ENCODE data around the gene PRDX6. TPM values are rescaled to one million over a fixed set of nuclear protein-coding genes. Genes with fewer than 3 reads are reported as not detected.
"Not testable (repeated sequence)": the region's sequence is repeated elsewhere in the genome, so short reads cannot be mapped to it uniquely, and the experiment has no call there.

The PRDX6 gene
- total RNA-seq, 1 donor from 2014 or later: 387 TPM

DNA sequence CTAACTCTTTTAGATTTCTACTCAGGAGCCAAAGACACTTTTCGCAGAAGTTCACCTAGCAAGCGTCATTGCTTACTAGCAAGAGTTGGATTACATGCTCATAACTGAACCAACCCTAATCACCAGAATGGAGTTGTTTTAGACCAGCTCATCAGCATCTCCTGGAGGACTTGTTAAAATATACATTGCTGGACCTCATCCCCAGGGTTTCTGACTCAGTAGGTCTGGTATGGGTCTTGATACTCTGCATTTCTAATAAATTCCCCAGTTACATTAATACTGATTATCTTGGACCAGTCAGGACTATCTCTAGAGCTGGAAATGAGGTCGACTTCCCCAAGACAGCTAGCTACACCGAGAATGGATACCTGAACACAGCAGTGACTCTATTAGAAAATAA lies 9.7 kb upstream of the PRDX6 start:
- DNase-seq (ENCODE audit: low read depth): no peak

DNA sequence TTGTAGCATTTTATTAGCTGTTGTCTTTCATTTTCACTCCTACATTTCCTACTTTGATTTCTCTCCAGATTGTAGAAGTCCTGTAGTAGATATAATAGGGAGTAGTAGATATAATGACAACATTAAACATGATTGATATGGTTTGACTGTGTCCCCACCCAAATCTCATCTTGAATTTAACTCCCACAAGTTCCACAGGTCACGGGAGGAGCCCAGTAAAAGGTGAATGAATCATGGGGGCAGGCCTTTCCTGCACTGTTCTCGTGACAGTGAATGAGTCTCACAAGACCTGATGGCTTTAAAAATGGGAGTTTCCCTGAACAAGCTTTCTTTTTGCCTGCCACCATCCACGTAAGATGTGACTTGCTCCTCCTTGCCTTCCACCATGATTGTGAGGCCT lies 7.5 kb upstream of the PRDX6 start:
- DNase-seq (ENCODE audit: low read depth): no peak

DNA sequence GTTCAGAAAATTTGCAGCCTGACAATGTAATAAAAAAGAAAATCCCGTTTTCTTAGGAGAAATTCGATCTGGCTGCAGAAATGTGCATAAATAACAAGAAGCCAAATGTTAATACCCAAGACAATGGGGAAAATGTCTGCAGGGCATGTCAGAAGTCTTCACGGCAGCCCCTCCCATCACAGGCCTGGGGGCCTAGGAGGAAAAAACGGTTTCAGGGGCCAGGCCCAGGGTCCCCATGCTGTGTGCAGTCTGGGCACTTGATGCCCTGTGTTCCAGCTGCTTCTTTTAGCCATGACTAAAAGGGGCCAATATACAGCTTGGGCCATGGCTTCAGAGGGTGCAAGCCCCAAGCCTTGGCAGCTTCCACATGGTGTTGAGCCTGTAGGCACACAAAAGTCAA lies 6.5 kb upstream of the PRDX6 start:
- no peak for DNase-seq (ENCODE audit: low read depth)

DNA sequence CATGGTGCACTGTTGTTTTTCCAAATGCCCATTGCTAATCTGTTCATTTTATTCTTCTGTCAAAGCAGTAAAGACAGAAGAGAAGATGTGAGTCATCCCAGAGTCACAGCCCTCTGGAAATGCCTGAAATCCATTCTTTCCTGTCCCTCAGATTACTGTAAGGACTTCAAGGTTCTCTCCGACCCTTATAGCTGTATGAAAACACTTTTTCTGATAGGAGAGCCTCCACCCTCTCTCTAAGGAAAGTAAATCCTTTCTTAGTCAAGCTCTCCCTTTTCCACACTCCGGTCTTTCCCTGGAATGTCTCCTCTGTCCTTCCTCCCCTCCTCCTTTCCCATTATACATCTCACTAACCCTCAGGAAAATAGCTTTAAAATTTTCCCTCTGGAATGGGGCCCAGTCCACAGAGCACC lies 3.5 kb upstream of the PRDX6 start:
- DNase-seq (ENCODE audit: low read depth): peak; percentile 79

DNA sequence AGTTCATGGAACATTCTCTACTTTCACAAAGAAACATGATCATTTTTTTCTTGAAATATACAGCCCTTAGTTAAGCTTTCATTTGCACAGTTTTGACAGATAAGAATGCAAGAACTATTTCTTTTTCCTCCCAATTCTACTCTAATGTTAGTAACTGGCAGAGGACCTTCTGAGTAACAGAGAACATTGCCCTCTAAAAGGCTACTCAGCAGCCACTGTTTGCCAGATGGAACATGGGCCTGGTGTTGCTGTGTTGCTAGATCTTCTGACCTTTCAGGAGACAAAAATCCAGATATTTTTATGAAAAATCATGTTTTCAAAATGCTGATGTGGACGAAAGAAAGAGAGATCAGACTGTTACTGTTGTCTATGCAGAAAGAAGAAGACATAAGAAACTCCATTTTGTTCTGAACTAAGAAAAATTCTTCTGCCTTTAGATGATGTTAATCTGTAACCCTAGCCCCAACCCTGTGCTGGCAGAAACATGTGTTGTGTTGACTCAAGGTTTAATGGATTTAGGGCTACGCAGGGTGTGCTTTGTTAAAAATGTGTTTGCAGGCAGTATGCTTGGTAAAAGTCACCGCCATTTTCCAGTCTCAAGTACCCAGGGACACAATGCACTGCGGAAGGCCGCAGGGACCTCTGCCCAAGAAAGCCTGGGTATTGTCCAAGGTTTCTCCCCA lies 2.9 kb upstream of the PRDX6 start:
- DNase-seq (ENCODE audit: low read depth): peak; percentile 49

DNA sequence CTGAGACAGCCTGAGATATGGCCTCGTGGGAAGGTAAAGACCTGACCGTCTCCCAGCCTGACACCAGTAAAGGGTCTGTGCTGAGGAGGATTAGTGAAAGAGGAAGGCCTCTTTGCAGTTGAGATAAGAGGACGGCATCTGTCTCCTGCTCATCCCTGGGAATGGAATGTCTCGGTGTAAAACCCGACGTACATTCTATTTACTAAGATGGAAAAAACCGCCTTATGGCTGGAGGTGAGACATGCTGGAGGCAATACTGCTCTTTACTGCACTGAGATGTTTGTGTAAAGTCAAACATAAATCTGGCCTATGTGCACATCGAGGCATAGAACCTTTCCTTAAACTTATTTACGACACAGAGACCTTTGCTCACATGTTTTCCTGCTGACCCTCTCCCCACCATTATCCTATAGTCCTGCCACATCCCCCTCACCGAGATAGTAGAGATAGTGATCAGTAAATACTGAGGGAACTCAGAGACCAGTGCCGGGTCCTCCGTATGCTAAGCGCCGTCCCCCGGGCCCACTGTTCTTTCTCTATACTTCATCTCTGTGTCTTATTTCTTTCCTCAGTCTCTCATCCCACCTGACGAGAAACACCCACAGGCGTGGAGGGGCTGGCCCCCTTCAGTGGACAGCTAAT lies 2.2 kb upstream of the PRDX6 start:
- not testable (repeated sequence) for DNase-seq (ENCODE audit: low read depth)

DNA sequence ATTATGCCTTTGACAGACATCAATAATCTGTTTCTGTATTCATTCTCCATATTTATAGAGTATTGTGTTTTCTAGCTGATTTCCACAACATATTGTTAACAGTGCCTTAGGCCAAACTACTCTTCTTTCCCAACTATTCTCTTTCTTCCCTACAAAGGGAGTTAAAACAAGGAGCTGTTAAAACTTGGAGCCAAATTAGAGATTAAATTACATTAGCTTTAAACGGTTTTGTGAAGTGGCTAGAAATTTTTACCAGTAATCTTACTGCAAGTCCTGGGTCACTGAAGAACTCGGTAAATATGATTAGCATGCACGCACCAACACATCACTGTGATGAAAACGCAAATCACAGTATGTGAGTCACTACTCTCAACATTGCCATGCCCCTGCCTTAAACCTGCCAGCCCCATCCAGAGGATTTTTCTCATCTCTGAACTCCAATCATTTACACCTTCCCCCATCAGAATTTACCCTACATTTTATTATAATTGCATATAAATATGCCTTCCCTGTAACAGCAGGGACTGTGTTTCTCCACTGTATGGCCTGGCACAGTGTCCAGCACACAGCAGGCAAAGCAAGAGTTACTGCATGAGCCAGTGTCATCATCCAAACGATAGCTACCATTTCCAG lies 1.5 kb upstream of the PRDX6 start:
- DNase-seq (ENCODE audit: low read depth): no peak

DNA sequence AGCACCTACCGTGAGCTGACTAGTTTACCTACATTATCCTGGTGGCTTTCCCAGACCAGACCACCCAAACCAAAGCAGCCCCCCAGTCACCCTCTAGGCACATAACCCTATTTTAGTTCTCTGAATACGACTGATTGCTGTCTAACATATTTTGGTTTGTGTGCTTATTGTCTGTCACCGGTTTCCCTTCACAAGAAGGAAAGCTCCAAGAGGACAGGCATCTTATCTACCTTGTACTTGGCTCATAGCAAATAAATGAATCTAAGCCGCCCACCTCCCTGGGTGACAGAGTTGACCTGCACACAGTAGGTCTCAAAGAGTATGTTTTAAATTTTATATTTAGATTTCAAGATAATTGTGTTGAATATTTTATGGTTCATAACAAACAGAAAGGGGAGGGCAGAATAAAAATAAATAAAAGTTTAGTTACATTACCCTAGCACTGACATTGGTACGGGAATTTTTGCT lies 904 bp upstream of the PRDX6 start:
- DNase-seq (ENCODE audit: low read depth): no peak

DNA sequence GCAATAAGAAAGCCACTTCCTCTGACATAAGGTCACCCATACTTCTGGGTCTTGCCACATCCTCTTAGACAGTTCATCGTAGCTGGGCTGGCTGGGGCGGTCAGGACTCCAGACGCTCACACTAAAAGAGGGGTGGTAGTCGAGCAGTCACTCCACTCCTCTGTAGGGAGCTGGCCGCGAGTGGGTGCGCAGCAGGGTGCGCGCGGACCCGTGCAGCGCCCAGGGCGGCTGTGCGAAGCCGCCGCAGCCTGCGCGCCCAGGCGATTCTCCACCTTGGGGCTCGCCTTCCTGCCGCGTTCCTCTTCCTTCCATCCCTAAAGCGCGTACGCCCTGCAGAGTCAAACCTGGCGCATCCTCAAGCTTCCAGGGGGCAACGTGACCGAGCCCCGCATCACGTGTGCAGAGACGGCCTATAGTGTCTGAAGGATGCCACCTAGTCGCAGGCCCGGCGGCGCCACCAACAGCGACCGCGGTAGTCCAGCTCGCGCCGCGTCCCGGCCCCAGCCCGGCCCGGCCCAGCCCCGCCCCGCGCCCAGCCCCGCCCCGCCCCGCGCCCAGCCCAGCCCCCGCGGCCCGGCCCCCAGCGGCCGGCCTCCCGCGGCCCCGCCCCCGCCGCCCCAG lies 360 bp upstream of the PRDX6 start:
- DNase-seq (ENCODE audit: low read depth): peak; percentile 59

DNA sequence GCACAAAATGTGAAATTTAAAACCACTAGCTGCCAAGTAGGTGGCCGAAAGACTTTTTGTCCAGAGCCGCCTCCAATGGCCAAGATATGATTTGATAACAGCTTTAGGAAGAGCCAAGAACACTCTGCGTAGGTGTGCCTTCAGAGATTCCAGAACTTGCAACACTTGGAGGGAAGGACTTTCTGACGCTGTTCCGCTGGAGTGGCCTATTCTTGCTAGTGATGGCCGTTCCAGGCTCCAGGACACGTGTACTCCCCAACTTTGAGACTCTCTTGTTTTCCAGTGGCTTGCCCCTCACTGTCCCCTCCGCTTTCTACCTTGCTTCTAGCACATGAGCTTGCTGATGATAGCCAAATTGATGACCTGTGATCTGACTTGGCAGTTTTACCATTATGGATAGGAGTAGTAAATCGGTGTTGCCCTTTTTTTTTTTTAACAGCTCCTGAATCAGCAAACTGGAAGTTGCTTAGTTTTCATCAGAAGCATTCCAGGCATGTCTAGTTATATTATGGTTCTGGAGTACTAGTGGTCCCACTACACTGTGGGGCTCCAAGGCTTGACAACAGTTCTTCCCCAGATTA lies 1.0 kb downstream of the PRDX6 start:
- DNase-seq (ENCODE audit: low read depth): peak; percentile 69

DNA sequence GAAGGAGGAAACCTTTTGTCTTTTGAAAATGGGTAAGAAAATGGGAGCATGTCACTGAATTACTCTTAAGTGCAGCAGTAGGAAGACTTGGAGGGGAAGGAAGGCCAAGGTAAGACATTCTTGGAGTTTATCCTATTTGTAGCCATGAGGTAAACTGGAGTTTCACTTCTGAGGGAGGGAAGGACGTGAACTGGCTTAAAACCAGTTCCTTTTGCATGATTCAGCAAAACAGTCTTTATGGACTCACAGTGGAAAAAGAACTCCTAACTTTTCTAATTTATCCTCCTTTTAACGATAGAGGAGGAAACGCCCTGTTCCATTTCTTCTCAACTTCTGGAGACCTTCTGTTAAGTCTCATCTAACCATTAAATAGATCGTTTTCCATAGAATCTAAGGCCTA lies 2.5 kb downstream of the PRDX6 start:
- peak; percentile 60 for DNase-seq (ENCODE audit: low read depth)

DNA sequence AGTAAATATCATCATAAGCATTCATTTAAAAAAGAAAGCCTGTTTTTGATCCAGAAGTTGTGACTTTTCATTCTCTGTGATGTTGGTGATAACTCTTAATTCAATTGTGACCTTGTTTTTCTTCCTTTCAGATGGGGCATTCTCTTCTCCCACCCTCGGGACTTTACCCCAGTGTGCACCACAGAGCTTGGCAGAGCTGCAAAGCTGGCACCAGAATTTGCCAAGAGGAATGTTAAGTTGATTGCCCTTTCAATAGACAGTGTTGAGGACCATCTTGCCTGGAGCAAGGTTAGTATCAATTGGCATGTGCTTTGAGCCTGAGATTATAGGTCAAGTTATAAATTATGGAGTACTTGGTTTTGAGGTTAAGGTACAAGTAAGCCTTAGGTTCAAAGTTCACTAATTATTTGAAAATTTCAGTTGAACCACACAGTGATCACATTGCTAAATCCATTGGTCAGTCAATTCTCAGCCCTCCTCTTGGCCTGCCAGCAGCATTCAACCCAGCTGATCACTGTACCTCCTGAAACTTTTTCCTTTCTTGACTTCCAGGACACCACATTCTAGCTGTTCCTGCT lies 4.1 kb downstream of the PRDX6 start:
- no peak for DNase-seq (ENCODE audit: low read depth)

DNA sequence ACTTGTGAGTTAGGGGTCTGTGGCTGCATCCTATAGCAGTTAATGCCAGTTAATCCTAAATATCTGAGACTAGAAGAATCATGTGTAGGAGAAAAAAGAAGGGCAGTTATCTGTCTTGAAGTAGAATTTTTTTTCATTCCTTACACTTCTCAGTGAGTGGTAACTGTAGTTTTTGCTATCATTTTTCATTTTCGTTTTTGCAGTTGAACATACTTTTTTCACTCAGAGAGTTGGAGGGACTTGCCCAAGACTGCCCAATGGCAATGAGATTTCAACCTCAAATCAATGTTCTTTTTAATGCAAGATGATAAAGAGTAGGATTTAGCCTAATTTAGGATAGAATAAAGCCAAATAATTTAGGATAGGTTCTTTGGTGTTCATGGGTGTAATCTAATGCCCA lies 5.5 kb downstream of the PRDX6 start:
- DNase-seq (ENCODE audit: low read depth): no peak

DNA sequence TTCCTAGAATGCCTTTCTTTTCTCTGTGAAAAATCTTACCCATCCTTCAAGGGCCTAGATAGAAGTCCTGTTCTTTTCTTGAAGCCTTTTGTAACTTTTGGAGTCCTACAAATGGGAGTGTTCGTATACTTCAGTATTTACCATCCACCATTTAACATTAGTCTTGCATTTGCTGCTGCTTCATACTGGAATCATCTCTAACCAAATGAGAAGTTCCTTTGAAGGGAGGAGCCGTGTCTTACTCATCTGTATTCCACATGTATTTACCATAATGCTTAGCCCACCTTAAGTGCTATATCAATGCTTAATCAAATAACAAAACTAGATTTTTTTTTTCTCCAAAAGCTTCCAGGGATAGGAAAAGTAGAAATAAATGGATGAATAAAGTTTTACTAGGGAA lies 7.1 kb downstream of the PRDX6 start:
- no peak for DNase-seq (ENCODE audit: low read depth)

DNA sequence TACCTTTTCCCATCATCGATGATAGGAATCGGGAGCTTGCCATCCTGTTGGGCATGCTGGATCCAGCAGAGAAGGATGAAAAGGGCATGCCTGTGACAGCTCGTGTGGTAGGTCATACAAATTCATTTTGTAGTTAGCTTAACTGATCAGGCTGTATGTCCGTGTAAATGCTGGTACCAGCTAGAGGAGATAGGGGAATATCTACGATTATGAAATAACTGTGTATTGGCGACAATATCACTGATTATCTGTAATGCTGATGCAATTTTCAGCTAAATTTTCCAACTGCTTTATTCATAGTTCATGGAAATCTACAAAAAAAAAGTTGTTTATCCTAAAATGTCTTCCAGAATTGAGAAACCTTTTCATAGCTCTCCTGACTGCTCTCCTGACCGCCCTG lies 8.3 kb downstream of the PRDX6 start:
- DNase-seq (ENCODE audit: low read depth): no peak

DNA sequence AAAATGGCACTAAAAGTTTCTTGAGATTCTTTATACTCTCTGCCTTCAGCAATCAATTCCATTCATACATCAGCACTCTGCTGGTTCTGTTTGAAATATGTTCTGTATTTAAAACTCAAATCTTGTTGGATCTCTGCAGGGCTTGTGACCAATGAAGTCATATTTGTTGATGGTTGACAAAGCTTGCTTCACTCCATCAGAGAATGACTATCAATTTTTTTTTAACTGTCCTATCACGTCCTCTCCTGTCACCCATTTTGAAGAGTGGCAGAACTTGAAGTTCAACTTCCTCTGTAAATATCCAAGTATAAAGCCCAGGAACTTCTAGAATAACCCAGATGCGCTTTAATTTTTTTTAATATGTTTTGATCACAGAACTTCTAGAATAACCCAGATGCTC lies 10.9 kb downstream of the PRDX6 start:
- no peak for DNase-seq (ENCODE audit: low read depth)

DNA sequence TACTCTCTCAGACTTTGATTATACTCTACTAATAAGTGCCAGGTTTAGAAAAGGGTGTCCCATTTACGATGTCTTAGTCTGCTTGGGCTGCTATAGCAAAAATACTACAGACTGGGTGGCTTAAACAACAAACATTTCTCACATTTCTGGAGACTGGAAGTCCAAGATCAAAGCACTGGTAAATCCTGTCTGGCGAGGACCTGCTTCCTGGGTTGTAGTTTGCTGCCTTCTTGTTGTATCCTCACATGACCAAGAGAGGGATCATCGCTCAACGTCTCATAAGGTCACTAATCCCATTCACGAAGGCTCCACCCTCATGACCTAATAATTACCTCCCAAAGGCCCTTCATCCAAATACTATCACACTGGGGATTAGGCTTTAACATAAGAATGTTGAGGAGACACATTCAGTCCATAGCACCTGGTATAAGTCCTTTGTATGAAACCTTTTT lies 12.0 kb downstream of the PRDX6 start:
- no peak for DNase-seq (ENCODE audit: low read depth)

DNA sequence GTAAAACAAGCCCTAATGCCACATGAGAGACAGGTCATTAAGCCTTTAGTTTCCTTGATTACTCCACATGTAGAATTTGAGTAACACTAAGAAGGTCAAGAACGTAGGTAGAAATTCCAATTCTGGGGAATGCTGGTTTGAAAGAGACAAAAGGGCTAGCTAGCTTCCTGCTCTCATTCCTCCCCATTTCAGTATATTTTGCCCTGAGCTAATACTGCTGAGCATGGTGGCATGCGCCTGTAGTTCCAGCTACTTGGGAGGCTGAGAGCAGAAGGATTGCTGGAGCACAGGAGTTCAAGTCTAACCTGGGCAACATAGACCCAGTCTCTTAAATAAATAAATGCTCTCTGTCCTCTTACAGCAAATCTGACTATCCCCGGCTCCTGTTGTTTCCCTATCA lies 12.8 kb downstream of the PRDX6 start:
- DNase-seq (ENCODE audit: low read depth): no peak

DNA sequence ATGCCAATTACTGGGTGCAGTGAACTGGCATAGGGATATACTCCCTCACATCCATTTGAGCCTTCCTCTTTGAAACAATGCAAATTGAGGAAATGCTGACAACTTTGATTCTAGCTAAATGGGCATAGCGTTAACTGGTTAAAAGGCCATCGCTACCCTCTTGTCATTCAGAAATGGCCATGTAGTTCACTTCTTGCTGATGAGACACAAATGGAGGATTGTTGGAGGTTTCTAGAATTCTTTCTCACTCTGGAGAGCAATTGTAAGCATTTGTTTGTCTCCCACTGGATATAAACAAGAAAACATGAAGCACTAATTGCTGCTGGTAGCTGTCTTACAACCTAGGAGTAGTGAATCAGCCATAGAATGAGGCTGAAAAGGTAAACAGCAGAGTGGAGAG lies 14.4 kb downstream of the PRDX6 start:
- DNase-seq (ENCODE audit: low read depth): no peak

DNA sequence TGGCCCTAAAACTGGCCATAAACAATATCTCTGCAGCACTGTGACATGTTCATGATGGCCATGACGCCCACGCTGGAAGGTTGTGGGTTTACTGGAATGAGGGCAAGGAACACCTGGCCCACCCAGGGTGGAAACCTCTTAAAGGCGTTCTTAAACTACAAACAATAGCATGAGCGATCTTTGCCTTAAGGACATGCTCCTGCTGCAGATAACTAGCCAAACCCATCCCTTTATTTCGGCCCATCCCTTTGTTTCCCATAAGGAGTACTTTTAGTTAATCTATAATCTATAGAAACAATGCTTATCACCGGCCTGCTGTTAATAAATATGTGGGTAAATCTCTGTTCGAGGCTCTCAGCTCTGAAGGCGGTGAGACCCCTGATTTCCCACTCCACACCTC lies 16.0 kb downstream of the PRDX6 start:
- DNase-seq (ENCODE audit: low read depth): not testable (repeated sequence)

DNA sequence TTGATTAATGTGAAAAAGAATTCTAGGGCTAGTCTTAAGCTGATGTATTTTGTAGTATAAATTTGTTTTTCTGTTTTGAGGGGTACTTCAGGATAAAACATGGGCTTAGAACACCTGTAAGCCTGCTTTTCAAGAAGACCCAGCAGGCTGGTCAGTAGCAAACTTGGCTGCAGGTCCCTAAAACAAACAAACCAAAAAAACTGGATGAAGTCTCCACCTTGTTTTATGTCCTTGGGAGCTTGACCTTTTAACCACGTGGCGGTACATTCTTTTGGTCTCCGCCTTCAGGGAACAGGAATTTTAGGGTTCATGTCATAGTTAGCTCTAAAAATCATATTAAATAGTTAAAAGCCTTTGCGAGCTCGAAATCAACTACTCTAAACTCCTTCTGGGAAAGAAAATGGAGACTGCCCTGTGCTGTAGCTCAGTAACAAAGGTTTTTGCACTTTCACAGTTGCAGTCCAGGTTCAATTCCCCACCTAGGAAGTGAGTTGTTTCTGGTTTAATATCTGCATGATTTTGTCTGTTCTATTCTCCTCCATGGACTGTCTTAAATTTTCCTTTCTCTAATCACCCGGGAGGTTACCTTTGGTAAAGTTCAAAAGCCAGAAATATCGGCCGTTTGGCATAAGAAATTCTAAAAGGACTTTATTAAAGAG lies 18.6 kb downstream of the PRDX6 start:
- no peak for DNase-seq (ENCODE audit: low read depth)
